Measurements from ENCODE around the gene HPGD. TPM values are rescaled to one million over a fixed set of nuclear protein-coding genes. Genes with fewer than 3 reads are reported as not detected.

Gene HPGD
- total RNA-seq, 4 donors from 2014 or later: 38.0 to 290 (median 208) TPM

- H3K36me3 ChIP-seq: no peaks in the 10 kb centered on the region
- DNase-seq: no peak
- TF ChIP-seq CTCF (IDR thresholded peaks at IDR 0.05) (no peak), POLR2A (IDR thresholded peaks at IDR 0.05) (no peak)
- H3K27me3 ChIP-seq: no peaks in the 10 kb centered on the region
- H3K9me3 ChIP-seq: no peaks in the 10 kb centered on the region
- H3K4me3 ChIP-seq: no peak overlapping the region
- no peaks in the 10 kb centered on the region for H3K4me1 ChIP-seq
- no peak overlapping the region for H3K27ac ChIP-seq
These were observed 16.0 kb upstream of the HPGD start for GRCh38 chr4:174538123-174538875.

- TF ChIP-seq CTCF (IDR thresholded peaks at IDR 0.05): no peak
- no peak for TF ChIP-seq POLR2A (IDR thresholded peaks at IDR 0.05)
- Histone ChIP-seq H3K9me3 (no peaks in the 10 kb centered on the region), H3K36me3 (no peaks in the 10 kb centered on the region), H3K27me3 (no peaks in the 10 kb centered on the region), H3K27ac (no peak overlapping the region), H3K4me3 (no peak overlapping the region), H3K4me1 (no peaks in the 10 kb centered on the region)
- DNase-seq: no peak
These were observed 15.3 kb upstream of the HPGD start for GRCh38 chr4:174537634-174538033.

- Histone ChIP-seq H3K4me3 (no peak overlapping the region), H3K4me1 (no peaks in the 10 kb centered on the region), H3K27me3 (no peaks in the 10 kb centered on the region), H3K27ac (no peak overlapping the region), H3K9me3 (no peaks in the 10 kb centered on the region), H3K36me3 (no peaks in the 10 kb centered on the region)
- no peak for DNase-seq
- TF ChIP-seq POLR2A (IDR thresholded peaks at IDR 0.05) (no peak), CTCF (IDR thresholded peaks at IDR 0.05) (no peak)
These were observed 12.2 kb upstream of the HPGD start for GRCh38 chr4:174534461-174534860.

- no peak overlapping the region for H3K4me3 ChIP-seq
- H3K36me3 ChIP-seq: no peaks in the 10 kb centered on the region
- H3K27ac ChIP-seq: no peak overlapping the region
- H3K4me1 ChIP-seq: no peaks in the 10 kb centered on the region
- TF ChIP-seq CTCF (IDR thresholded peaks at IDR 0.05) (no peak), POLR2A (IDR thresholded peaks at IDR 0.05) (no peak)
- DNase-seq: no peak
- no peaks in the 10 kb centered on the region for H3K9me3 ChIP-seq
- no peaks in the 10 kb centered on the region for H3K27me3 ChIP-seq
These were observed 10.2 kb upstream of the HPGD start for GRCh38 chr4:174532445-174532844.

- Histone ChIP-seq H3K4me1 (no peaks in the 10 kb centered on the region), H3K27ac (no peak overlapping the region), H3K4me3 (no peak overlapping the region), H3K9me3 (no peaks in the 10 kb centered on the region), H3K36me3 (no peaks in the 10 kb centered on the region), H3K27me3 (no peaks in the 10 kb centered on the region)
- TF ChIP-seq POLR2A (IDR thresholded peaks at IDR 0.05): no peak
- no peak for TF ChIP-seq CTCF (IDR thresholded peaks at IDR 0.05)
- no peak for DNase-seq
These were observed 9.2 kb upstream of the HPGD start for GRCh38 chr4:174531486-174531885.

Measured in Peyer's patch (tissue), 4 donors.